ENCODE measurements around the gene SPSB1. TPM values are rescaled to one million over a fixed set of nuclear protein-coding genes. Genes with fewer than 3 reads are reported as not detected.

Gene SPSB1
- total RNA-seq, 6 experiments from 2014 or later = 5.9 to 10.4 (median 8.6) TPM

DNA sequence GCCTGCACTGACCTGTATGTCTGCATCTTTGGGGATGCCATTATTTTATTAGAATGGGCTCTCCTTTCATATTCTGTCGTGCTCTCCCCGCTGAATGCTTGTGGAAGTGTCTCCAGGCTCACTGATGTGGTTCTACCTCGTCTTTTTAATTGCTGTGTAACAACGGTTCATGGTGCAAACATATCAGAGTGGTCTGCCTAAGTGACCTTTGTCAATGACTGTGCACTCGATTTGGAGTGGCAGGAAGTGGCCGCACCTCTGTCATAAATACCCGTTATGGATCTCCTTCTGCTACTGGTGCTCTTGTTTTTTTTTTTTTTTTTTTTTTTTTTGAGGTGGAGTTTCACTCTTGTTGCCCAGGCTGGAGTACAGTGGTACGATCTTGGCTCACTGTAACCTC, 38.3 kb downstream of the SPSB1 start:
- H3K36me3 Mint-ChIP-seq (ENCODE audit: low read depth) = peaks cover 9% of the 10 kb centered on the region
- H3K4me1 Mint-ChIP-seq (ENCODE audit: low read depth) = peaks cover 30% of the 10 kb centered on the region
- H3K9me3 Mint-ChIP-seq = no peaks in the 10 kb centered on the region
- H3K27me3 Mint-ChIP-seq (ENCODE audit: insufficient read depth) = no peaks in the 10 kb centered on the region
- DNase-seq = no peak
- TF ChIP-seq CTCF (IDR thresholded peaks at IDR 0.05) = no peak
- no peak overlapping the region for H3K4me3 Mint-ChIP-seq
- no peak overlapping the region for H3K27ac Mint-ChIP-seq

DNA sequence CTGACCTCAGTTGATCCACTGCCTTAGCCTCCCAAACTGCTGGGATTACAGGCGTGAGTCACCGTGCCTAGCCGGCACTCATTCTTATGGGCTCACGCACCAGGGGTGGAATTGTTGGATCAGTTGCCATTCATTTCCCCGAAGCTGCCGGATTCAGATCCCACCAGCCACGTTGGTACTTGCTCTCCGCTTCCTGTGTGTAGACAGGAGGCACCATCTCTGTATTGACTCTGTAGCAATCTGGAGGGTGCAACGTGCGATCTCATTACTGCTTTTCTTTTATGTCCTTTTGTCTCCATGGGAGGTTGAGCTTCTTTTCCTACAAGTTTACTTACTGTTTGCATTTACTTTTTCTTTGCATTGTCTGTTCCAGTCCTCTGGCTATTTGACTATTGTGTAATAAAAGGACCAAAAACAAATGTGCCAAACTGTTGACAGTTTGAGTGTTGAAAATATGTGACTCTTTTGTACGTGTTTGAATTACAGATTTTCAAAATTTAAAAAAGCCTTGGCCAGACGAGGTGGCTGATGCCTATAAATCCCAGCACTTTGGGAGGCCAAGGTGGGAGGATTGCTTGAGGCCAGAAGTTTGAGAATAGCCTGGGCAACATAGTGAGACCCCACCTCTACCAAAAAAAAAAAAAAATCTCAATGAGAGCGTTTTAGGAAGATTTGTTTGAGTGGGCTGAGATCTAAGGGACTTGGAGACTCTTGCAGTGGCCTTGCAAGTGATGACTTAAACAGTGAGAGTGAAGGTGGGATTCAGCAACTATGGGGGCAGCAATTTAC, 39.1 kb downstream of the SPSB1 start:
- no peak for TF ChIP-seq CTCF (IDR thresholded peaks at IDR 0.05)

GRCh38 chr1:9332513-9333143, 39.9 kb downstream of the SPSB1 start:
- Mint-ChIP-seq H3K4me3 (no peak overlapping the region), H3K9me3 (no peaks in the 10 kb centered on the region), H3K4me1 (ENCODE audit: low read depth) (peaks cover 15% of the 10 kb centered on the region), H3K36me3 (ENCODE audit: low read depth) (peaks cover 9% of the 10 kb centered on the region), H3K27ac (no peak overlapping the region; the same call in 1 of the 2 replicates), H3K27me3 (ENCODE audit: insufficient read depth) (no peaks in the 10 kb centered on the region)
- TF ChIP-seq CTCF (IDR thresholded peaks at IDR 0.05) = no peak
- no peak for DNase-seq

More for the DNA sequence above, 39.1 kb downstream of the SPSB1 start:
- Mint-ChIP-seq H3K36me3 (ENCODE audit: low read depth) (peaks cover 9% of the 10 kb centered on the region), H3K4me3 (no peak overlapping the region), H3K4me1 (ENCODE audit: low read depth) (peaks cover 22% of the 10 kb centered on the region), H3K27ac (no peak overlapping the region), H3K9me3 (no peaks in the 10 kb centered on the region), H3K27me3 (ENCODE audit: insufficient read depth) (no peaks in the 10 kb centered on the region)
- no peak for DNase-seq

GRCh38 chr1:9338397-9339246, 45.9 kb downstream of the SPSB1 start:
- Mint-ChIP-seq H3K27me3 (ENCODE audit: insufficient read depth) (no peaks in the 10 kb centered on the region), H3K9me3 (no peaks in the 10 kb centered on the region), H3K36me3 (ENCODE audit: low read depth) (peaks cover 8% of the 10 kb centered on the region), H3K4me1 (ENCODE audit: low read depth) (peaks cover 5% of the 10 kb centered on the region; the same call in 1 of the 2 replicates), H3K27ac (no peak overlapping the region), H3K4me3 (no peak overlapping the region)
- no peak for TF ChIP-seq CTCF (IDR thresholded peaks at IDR 0.05)
- DNase-seq = no peak

- Mint-ChIP-seq H3K4me3 (no peak overlapping the region), H3K9me3 (no peaks in the 10 kb centered on the region), H3K4me1 (ENCODE audit: low read depth) (peaks cover 5% of the 10 kb centered on the region; the same call in 1 of the 2 replicates), H3K27me3 (ENCODE audit: insufficient read depth) (no peaks in the 10 kb centered on the region), H3K36me3 (ENCODE audit: low read depth) (peaks cover 8% of the 10 kb centered on the region), H3K27ac (no peak overlapping the region)
- TF ChIP-seq CTCF (IDR thresholded peaks at IDR 0.05) = no peak
- no peak for DNase-seq
Observed at GRCh38 chr1:9340172-9340854, 47.6 kb downstream of the SPSB1 start.

Data from HFFc6 (cell line).